Stimulated activated CD8-positive, alpha-beta memory T cell treated with anti-CD3 and anti-CD28 coated beads, Interleukin-4, amount 100 ng/mL, for 4 hours (primary cell): ENCODE measurements around the gene EPHB6.

Experiments
- DNase-seq, 2 donors: peaks; one replicate each; pipeline ENCODE4 v3.0.0-alpha.2; 2020; ENCODE audit warnings: low read depth in 2 of 2, low spot score in 1 of 2

Gene EPHB6

GRCh38 chr7:142876991-142877910 lies 22.4 kb downstream of the EPHB6 start:
- DNase-seq: no peak

- no peak for DNase-seq
Measured at GRCh38 chr7:142878315-142878714, 23.4 kb downstream of the EPHB6 start.

- DNase-seq: no peak
Measured at GRCh38 chr7:142879060-142879459, 24.2 kb downstream of the EPHB6 start.

GRCh38 chr7:142880876-142881505 lies 26.1 kb downstream of the EPHB6 start:
- peak in 1 of 2 donors; percentile 5 for DNase-seq

GRCh38 chr7:142881586-142882337 lies 26.9 kb downstream of the EPHB6 start:
- DNase-seq: no peak

- DNase-seq: no peak
Measured at GRCh38 chr7:142882338-142882678, 27.4 kb downstream of the EPHB6 start.

GRCh38 chr7:142883145-142883544 lies 28.3 kb downstream of the EPHB6 start:
- no peak for DNase-seq

- DNase-seq: no peak
Measured at GRCh38 chr7:142883571-142884285, 28.9 kb downstream of the EPHB6 start.

- no peak for DNase-seq
Measured at GRCh38 chr7:142884286-142884640, 29.4 kb downstream of the EPHB6 start.

GRCh38 chr7:142885311-142886230 lies 30.7 kb downstream of the EPHB6 start, which contains the start of gene TRPV6:
TRPV6 (minus strand) TSS chr7:142885745.
- no peak for DNase-seq

- DNase-seq: no peak
Measured at GRCh38 chr7:142886866-142887265, 32.0 kb downstream of the EPHB6 start.

GRCh38 chr7:142887282-142888015 lies 32.6 kb downstream of the EPHB6 start:
- DNase-seq: no peak

GRCh38 chr7:142889816-142890215 lies 34.9 kb downstream of the EPHB6 start:
- no peak for DNase-seq

- no peak for DNase-seq
Measured at GRCh38 chr7:142890874-142891485, 36.1 kb downstream of the EPHB6 start.

GRCh38 chr7:142891490-142892082 lies 36.7 kb downstream of the EPHB6 start:
- DNase-seq: no peak

- no peak for DNase-seq
Measured at GRCh38 chr7:142892951-142893350, 38.1 kb downstream of the EPHB6 start.

GRCh38 chr7:142894112-142894984 lies 39.5 kb downstream of the EPHB6 start:
- no peak for DNase-seq
